Measurements from ENCODE around the gene ATP6V0E1. TPM values are rescaled to one million over a fixed set of nuclear protein-coding genes. Genes with fewer than 3 reads are reported as not detected.

ATP6V0E1 gene
- total and polyA plus RNA-seq, 2 of the 4 experiments (the other 2 are of a cell fraction): 258 to 277 TPM

DNA sequence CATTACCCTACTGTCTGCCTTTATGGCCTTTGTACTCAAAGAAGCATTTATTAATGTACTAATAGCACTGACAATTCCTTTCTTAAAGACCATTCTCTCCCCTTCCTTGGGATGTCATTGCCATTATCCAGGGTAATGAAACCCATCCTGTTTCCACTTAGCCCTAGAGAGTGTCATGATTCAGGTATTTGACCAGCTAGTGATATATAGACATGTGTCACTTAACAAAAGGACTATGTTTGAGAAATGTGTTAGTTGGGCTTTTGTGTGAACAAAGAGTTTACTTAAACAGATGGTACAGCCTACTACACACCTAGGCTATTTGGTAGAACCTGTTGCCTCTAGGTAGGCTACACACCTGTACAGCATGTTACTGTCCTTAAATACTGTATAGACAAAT, 2.0 kb downstream of the ATP6V0E1 start:
- dilution Hi-C loops (cut with HindIII; ENCODE audit: low sequenced_read_pairs, unreplicated experiment) (no loop called here), in situ Hi-C loops (cut with MboI; ENCODE audit: low sequenced_read_pairs) (no loop called here), intact Hi-C loops (cut with micrococcal nuclease) (loop anchor here (2.0 kb wide), 2 partner anchors 159 to 297 kb away; partner anchors contain the start of gene BNIP1)
- DNase-seq (no peak), ATAC-seq (ENCODE audit: low read depth) (no peak)
- no peak overlapping the region for H3K23ac ChIP-seq (ENCODE audit: low read depth, low read length)
- no peak overlapping the region for H3K18ac ChIP-seq (ENCODE audit: low read depth, low read length)
- H2AFZ ChIP-seq (replicated peaks; ENCODE audit: low read length, poor library complexity): no peak overlapping the region
- H4K5ac ChIP-seq (ENCODE audit: low read depth, low read length): no peak overlapping the region
- H3K27ac ChIP-seq (ENCODE audit: insufficient read depth, low read length): no peak overlapping the region
- H3K9me1 ChIP-seq (ENCODE audit: insufficient read depth, low read length): no peaks in the 10 kb centered on the region; the same call in 1 of the 2 replicates
- H3K4me3 ChIP-seq (ENCODE audit: insufficient read depth, low read depth, low read length): 0 out of 2 replicates have a peak overlapping the region, but pooled peaks have one; percentile 4
- no peak overlapping the region for H4K8ac ChIP-seq (ENCODE audit: low read depth in 2 of 2, low read length in 2 of 2)
- no peak overlapping the region for H2BK20ac ChIP-seq (ENCODE audit: low read depth, low read length)
- peak overlapping the region; percentile 64 for H3K4me2 ChIP-seq (ENCODE audit: low read depth, low read length)
- H2AK5ac ChIP-seq (ENCODE audit: low read depth, low read length): no peak overlapping the region
- H3K4ac ChIP-seq (ENCODE audit: low read depth, low read length): no peak overlapping the region
- H3K9me3 ChIP-seq (ENCODE audit: control insufficient read depth, insufficient read depth, low read length): no peaks in the 10 kb centered on the region
- no peak overlapping the region for H3K56ac ChIP-seq (ENCODE audit: extremely low read depth, insufficient read depth, low read length)
- H2AK9ac ChIP-seq (replicated peaks; ENCODE audit: low read depth, low read length, poor library complexity): no peak overlapping the region
- no peak overlapping the region for H2BK5ac ChIP-seq (ENCODE audit: low read depth, low read length, poor library complexity, severe bottlenecking)
- peaks cover 27% of the 10 kb centered on the region; the same call in 1 of the 2 replicates for H4K20me1 ChIP-seq (ENCODE audit: insufficient read depth, low read length)
- ChIA-PET CTCF (interaction anchor here (1.1 to 1.3 kb wide), 2 partner anchors 77 to 279 kb away, joined by 3 read pairs; no protein-coding TSS in a partner anchor), POLR2A (ENCODE audit: unreplicated experiment) (no interaction called here)
- H3K27me3 ChIP-seq (ENCODE audit: control insufficient read depth, insufficient read depth, low read length): no peaks in the 10 kb centered on the region
- no peak overlapping the region; the same call in 1 of the 2 replicates for H3K9ac ChIP-seq (ENCODE audit: low read depth, low read length)
- no peak overlapping the region for H2BK120ac ChIP-seq (ENCODE audit: low read depth, low read length)
- H2BK15ac ChIP-seq (ENCODE audit: low read depth, low read length): no peak overlapping the region
- peaks cover 2% of the 10 kb centered on the region; the same call in 1 of the 2 replicates for H3K4me1 ChIP-seq (ENCODE audit: control insufficient read depth, insufficient read depth, low read length)
- no peak overlapping the region for H3K14ac ChIP-seq (replicated peaks; ENCODE audit: low read depth, low read length)
- TF ChIP-seq CEBPB (IDR thresholded peaks at IDR 0.05; ENCODE audit: low read depth, low read length): no peak
- no TSS peak for BruUV-seq (replicated peaks)
- peaks cover 14 to 29% of the 10 kb centered on the region in 2 experiments for H3K79me1 ChIP-seq (ENCODE audit: low read depth in 1 of 2, low read length in 2 of 2)
- H4K91ac ChIP-seq (ENCODE audit: insufficient read depth, low read depth, low read length): no peak overlapping the region
- peaks cover 18% of the 10 kb centered on the region; the same call in 1 of the 2 replicates for H3K36me3 ChIP-seq (ENCODE audit: control insufficient read depth, insufficient read depth, low read length)
